ENCODE results near the gene CA10.

CA10 gene

DNA sequence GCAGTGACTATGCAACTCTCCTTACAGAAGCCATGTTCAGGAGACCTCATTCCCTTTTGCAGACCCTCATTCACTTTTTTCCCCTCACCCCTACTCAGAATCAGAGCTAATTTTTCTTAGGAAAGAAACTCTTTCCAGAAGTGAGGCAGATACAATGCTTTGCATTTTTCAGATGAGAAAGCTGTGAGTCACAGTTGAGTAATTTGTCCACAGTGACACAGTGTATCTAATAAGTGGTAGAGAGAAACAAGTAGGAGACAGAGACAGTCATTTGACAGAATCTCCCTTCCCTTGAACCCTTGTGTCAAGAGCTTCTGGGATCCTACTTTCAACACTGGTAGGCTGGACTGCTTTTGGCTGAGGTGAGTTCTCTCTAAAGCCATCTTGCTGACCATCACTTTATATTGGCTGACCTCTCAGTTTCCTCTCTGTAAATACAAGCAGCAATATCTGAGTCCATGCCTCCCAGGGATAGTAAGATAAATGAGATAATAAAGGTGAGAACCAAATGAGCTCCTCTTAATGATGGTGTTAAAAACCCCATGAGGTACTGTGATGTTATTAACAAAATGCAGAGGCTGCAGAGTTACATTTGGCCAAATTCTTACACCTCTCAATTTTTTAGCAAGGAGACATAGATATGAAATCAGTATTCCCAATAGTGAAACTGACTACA is 130.8 kb downstream of the CA10 start:
- H3K4me1 ChIP-seq (ENCODE audit: low read depth, poor library complexity, severe bottlenecking) = no peaks in the 10 kb centered on the region
- TF ChIP-seq, protein P1, sequence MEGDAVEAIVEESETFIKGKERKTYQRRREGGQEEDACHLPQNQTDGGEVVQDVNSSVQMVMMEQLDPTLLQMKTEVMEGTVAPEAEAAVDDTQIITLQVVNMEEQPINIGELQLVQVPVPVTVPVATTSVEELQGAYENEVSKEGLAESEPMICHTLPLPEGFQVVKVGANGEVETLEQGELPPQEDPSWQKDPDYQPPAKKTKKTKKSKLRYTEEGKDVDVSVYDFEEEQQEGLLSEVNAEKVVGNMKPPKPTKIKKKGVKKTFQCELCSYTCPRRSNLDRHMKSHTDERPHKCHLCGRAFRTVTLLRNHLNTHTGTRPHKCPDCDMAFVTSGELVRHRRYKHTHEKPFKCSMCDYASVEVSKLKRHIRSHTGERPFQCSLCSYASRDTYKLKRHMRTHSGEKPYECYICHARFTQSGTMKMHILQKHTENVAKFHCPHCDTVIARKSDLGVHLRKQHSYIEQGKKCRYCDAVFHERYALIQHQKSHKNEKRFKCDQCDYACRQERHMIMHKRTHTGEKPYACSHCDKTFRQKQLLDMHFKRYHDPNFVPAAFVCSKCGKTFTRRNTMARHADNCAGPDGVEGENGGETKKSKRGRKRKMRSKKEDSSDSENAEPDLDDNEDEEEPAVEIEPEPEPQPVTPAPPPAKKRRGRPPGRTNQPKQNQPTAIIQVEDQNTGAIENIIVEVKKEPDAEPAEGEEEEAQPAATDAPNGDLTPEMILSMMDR (conservative IDR thresholded peaks at IDR 0.05; ENCODE audit: low read depth, low read length) = no peak
- H2AFZ ChIP-seq (ENCODE audit: low read depth) = no peak overlapping the region
- H3K4me2 ChIP-seq = no peak overlapping the region
- no peaks in the 10 kb centered on the region for H3K79me2 ChIP-seq (ENCODE audit: insufficient read depth, low read depth)
- no peaks in the 10 kb centered on the region for H4K20me1 ChIP-seq (ENCODE audit: insufficient read depth)
- H3K9ac ChIP-seq = no peak overlapping the region
- H3K27ac ChIP-seq = no peak overlapping the region
- no peaks in the 10 kb centered on the region for H3K36me3 ChIP-seq (ENCODE audit: insufficient read depth)
- no peak overlapping the region for H3K4me3 ChIP-seq (IDR thresholded peaks at IDR 0.05; ENCODE audit: insufficient read depth, low read depth, low read length)
- no peaks in the 10 kb centered on the region for H3K27me3 ChIP-seq (ENCODE audit: insufficient read depth, low read depth)

- Histone ChIP-seq H3K4me2 (no peak overlapping the region), H3K4me1 (ENCODE audit: low read depth, poor library complexity, severe bottlenecking) (no peaks in the 10 kb centered on the region), H2AFZ (ENCODE audit: low read depth) (no peak overlapping the region), H3K27me3 (ENCODE audit: insufficient read depth, low read depth) (no peaks in the 10 kb centered on the region), H3K27ac (no peak overlapping the region), H3K79me2 (ENCODE audit: insufficient read depth, low read depth) (no peaks in the 10 kb centered on the region), H4K20me1 (ENCODE audit: insufficient read depth) (no peaks in the 10 kb centered on the region), H3K9ac (no peak overlapping the region), H3K36me3 (ENCODE audit: insufficient read depth) (no peaks in the 10 kb centered on the region), H3K4me3 (IDR thresholded peaks at IDR 0.05; ENCODE audit: insufficient read depth, low read depth, low read length) (no peak overlapping the region)
- TF ChIP-seq, protein P1 (conservative IDR thresholded peaks at IDR 0.05; ENCODE audit: low read depth, low read length) = no peak
These were observed 131.4 kb downstream of the CA10 start for GRCh38 chr17:52027081-52027480.

DNA sequence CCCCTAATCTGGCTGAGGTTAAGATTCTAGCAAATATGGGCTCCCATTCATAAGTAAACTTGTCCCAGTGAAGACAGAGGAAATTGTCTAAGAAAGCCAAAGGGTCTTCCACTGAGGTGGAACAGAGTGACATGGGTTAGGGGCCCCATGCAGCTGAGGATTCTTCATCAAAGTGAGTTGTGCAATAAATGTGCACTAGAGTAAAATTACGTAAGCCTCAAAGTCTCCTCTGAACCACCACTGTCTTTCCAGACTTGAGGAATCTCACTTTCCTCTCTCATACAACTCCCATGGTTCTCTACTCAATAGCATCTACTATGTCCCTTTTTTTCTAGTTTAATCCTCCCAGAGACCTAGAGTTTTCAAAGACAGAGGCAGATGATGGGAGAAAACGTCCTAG is 132.4 kb downstream of the CA10 start:
- H3K36me3 ChIP-seq (ENCODE audit: insufficient read depth) = no peaks in the 10 kb centered on the region
- H3K4me3 ChIP-seq (IDR thresholded peaks at IDR 0.05; ENCODE audit: insufficient read depth, low read depth, low read length) = no peak overlapping the region
- TF ChIP-seq, protein P1 (conservative IDR thresholded peaks at IDR 0.05; ENCODE audit: low read depth, low read length) = no peak
- H3K27ac ChIP-seq = no peak overlapping the region
- H3K4me1 ChIP-seq (ENCODE audit: low read depth, poor library complexity, severe bottlenecking) = no peaks in the 10 kb centered on the region
- H3K79me2 ChIP-seq (ENCODE audit: insufficient read depth, low read depth) = no peaks in the 10 kb centered on the region
- H3K4me2 ChIP-seq = no peak overlapping the region
- H4K20me1 ChIP-seq (ENCODE audit: insufficient read depth) = no peaks in the 10 kb centered on the region
- no peak overlapping the region for H3K9ac ChIP-seq
- H2AFZ ChIP-seq (ENCODE audit: low read depth) = no peak overlapping the region
- H3K27me3 ChIP-seq (ENCODE audit: insufficient read depth, low read depth) = no peaks in the 10 kb centered on the region

GRCh38 chr17:52025236-52025635 is 133.3 kb downstream of the CA10 start:
- Histone ChIP-seq H3K4me3 (IDR thresholded peaks at IDR 0.05; ENCODE audit: insufficient read depth, low read depth, low read length) (no peak overlapping the region), H3K4me1 (ENCODE audit: low read depth, poor library complexity, severe bottlenecking) (no peaks in the 10 kb centered on the region), H3K27me3 (ENCODE audit: insufficient read depth, low read depth) (no peaks in the 10 kb centered on the region), H3K27ac (no peak overlapping the region), H3K9ac (no peak overlapping the region), H3K36me3 (ENCODE audit: insufficient read depth) (no peaks in the 10 kb centered on the region), H4K20me1 (ENCODE audit: insufficient read depth) (no peaks in the 10 kb centered on the region), H3K4me2 (no peak overlapping the region), H3K79me2 (ENCODE audit: insufficient read depth, low read depth) (no peaks in the 10 kb centered on the region), H2AFZ (ENCODE audit: low read depth) (no peak overlapping the region)
- TF ChIP-seq, protein P1 (conservative IDR thresholded peaks at IDR 0.05; ENCODE audit: low read depth, low read length) = no peak
